ENCODE measurements around the gene APOL1.

GRCh38 chr22:36305813-36306212, 52.9 kb downstream of the APOL1 start:
- TF ChIP-seq CTCF (IDR thresholded peaks at IDR 0.05; ENCODE audit: low read length) (no peak), EZH2 (optimal IDR thresholded peaks at IDR 0.05; ENCODE audit: low read depth, low read length) (no peak)

Data from MM.1S (cell line).